ENCODE measurements around the gene LPA. TPM values are rescaled to one million over a fixed set of nuclear protein-coding genes. Genes with fewer than 3 reads are reported as not detected.

LPA gene
- total and polyA plus RNA-seq, 2 of the 8 experiments (the other 6 are each of a cell fraction or from before 2014, with no cell fraction given): 0.39 TPM; not detected in 1

DNA sequence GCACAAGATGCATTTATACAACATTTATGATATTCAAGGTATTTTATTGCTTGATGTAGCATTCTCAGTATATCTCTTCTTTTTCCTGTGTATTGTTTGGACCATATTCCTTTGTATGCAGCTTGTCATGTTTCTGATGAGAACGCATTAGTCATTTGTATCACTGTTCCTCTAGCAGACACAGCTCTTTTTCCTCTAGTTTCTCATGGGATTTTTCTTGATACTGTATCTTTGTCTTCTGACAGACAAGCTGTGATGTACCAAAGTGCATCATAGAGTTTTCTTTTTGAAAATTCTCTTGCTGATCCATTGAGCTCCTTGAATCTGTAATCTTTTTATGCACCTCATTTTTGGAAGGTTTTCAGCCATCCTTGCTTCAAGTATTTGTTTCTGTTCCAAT lies 175.0 kb downstream of the LPA start:
- Histone ChIP-seq H3K56ac (replicated peaks; ENCODE audit: insufficient read length, low read depth, low read length) (no peak overlapping the region), H3K9ac (replicated peaks in 1 of 4; ENCODE audit: extremely low read depth in 1 of 4, low read depth in 3 of 4, low read length in 3 of 4) (no peak overlapping the region), H4K91ac (replicated peaks; ENCODE audit: insufficient read length, low read length) (no peak overlapping the region), H3K36me3 (ENCODE audit: control insufficient read depth in 2 of 4, insufficient read depth in 4 of 4, low read length in 3 of 4) (peaks cover 0 to 3% (median 0%) of the 10 kb centered on the region in 4 experiments; a peak in 2 of 8 replicates), H3K79me1 (ENCODE audit: low read depth, low read length) (no peaks in the 10 kb centered on the region), H2AK5ac (ENCODE audit: low read depth, low read length) (no peak overlapping the region), H3K14ac (ENCODE audit: insufficient read length) (no peak overlapping the region), H2BK120ac (replicated peaks; ENCODE audit: low read depth, low read length) (no peak overlapping the region), H3K4me2 (ENCODE audit: insufficient read depth in 1 of 2, low read depth in 2 of 2, low read length in 2 of 2) (no peak overlapping the region), H3K9me3 (ENCODE audit: insufficient read depth in 2 of 2, low read depth in 1 of 2, low read length in 1 of 2) (no peaks in the 10 kb centered on the region), H4K20me1 (replicated peaks in 1 of 2; ENCODE audit: control insufficient read depth in 1 of 2, insufficient read depth in 2 of 2, low read length in 2 of 2) (no peaks in the 10 kb centered on the region), H3K27ac (ENCODE audit: low read depth, low read length) (no peak overlapping the region), H2BK15ac (ENCODE audit: low read length) (no peak overlapping the region), H2AFZ (ENCODE audit: low read length) (no peak overlapping the region), H3K23me2 (ENCODE audit: low read depth, low read length) (no peaks in the 10 kb centered on the region), H3K79me2 (ENCODE audit: control insufficient read depth in 1 of 2, insufficient read depth in 2 of 2, low read length in 2 of 2) (no peaks in the 10 kb centered on the region), H3K23ac (ENCODE audit: insufficient read length) (no peak overlapping the region), H3K4me1 (replicated peaks in 1 of 4; ENCODE audit: control insufficient read depth in 3 of 4, insufficient read depth in 4 of 4, low read length in 3 of 4) (no peaks in the 10 kb centered on the region), H3K27me3 (replicated peaks in 1 of 4; ENCODE audit: control insufficient read depth in 3 of 4, extremely low read depth in 1 of 4, insufficient read depth in 3 of 4, low read length in 3 of 4) (no peaks in the 10 kb centered on the region), H3K18ac (ENCODE audit: extremely low read depth, low read length) (no peak overlapping the region), H2BK12ac (ENCODE audit: low read depth, low read length) (no peak overlapping the region), H4K8ac (ENCODE audit: extremely low read depth, insufficient read depth, low read length) (no peak overlapping the region), H3K4ac (replicated peaks; ENCODE audit: insufficient read length, low read depth, low read length) (no peak overlapping the region), H2BK20ac (ENCODE audit: low read length) (no peak overlapping the region), H2BK5ac (ENCODE audit: low read depth, low read length) (no peak overlapping the region), H4K5ac (ENCODE audit: insufficient read length, low read depth, low read length) (no peak overlapping the region), H3K4me3 (ENCODE audit: extremely low read depth in 1 of 4, insufficient read depth in 2 of 4, low read depth in 3 of 4, low read length in 4 of 4) (no peak overlapping the region)
- ChIA-PET POLR2A (ENCODE audit: partially characterized antibody) (no interaction called here), CTCF (ENCODE audit: partially characterized antibody) (interaction anchor here (0.7 kb wide), 1 partner anchor 33 kb away, joined by 3 read pairs; no protein-coding TSS in a partner anchor)
- DNase-seq (ENCODE audit: low read depth in 1 of 2, low spot score in 2 of 2) (no peak), FAIRE-seq (no peak)
- TF ChIP-seq BCL11A (IDR thresholded peaks at IDR 0.05; ENCODE audit: low read depth in 2 of 2, low read length in 2 of 2) (no peak), KDM4A (IDR thresholded peaks at IDR 0.05; ENCODE audit: low read depth, low read length, severe bottlenecking) (no peak), NRF1 (IDR thresholded peaks at IDR 0.05; ENCODE audit: low read depth, low read length) (no peak), TAF7 (optimal IDR thresholded peaks at IDR 0.05; ENCODE audit: borderline replicate concordance, low read depth, low read length) (no peak), CEBPB (IDR thresholded peaks at IDR 0.05; ENCODE audit: low read depth, low read length) (no peak), EP300 (IDR thresholded peaks at IDR 0.05; ENCODE audit: borderline replicate concordance in 1 of 2, low read depth in 2 of 2, low read length in 2 of 2) (no peak)
- WGBS, 2 experiments (ENCODE audit: extremely low coverage in 1 of 2, insufficient coverage in 1 of 2, insufficient read length in 1 of 2, insufficient replicate concordance in 2 of 2, low coverage in 1 of 2, low lambda C conversion rate in 2 of 2, missing lambda C conversion rate in 1 of 2): 80% methylated on average over 1 of the region's 1 CpG; no CpG with 5 or more reads in 1 of the 2 experiments
